Head of caudate nucleus (tissue), 42 donors: ENCODE data around the gene PSRC1.

Experiments used
- DNase-seq, 42 donors: peaks; one replicate each; pipeline versions ENCODE4 v3.0.0 to v3.0.0-alpha.2; 2020 to 2021; ENCODE audit warnings: mixed read lengths in 7 of 42
- intact Hi-C: fragments of 100-400 bp; cut with DNase I; formaldehyde crosslinking; loops from one replicate; pipeline ENCODE4 v1.15.0; 2022

The PSRC1 gene

DNA sequence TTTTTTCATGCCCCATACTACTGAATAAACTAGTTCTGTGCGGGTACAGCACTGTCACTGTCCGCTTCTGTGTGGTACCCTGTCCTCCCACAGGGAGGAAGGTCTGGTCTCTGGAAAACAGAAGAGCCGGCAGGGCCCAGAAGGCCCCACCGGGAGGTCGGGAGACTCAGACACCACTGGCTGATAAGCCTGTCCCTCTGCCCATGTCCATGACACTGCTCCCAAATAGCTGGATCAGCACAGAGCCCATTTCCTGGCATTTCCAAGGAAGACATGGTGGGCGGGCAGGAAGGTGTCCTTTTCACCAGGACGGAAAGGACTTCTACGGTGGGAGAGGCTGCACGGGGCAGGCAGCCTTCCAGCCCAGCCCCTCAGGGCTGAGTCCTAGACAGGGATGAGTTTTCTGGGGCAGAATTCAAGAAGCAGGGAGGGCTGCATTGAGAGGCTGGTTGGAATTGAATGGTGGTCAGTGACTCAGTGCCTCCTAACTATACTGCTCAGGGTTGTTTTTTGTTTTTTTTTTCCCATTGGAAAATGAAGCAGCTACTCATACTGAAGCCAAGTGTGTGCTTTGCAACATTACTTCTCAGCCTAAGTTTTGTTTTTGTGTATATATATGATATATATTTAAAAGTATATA lies 7.1 kb downstream of the PSRC1 start:
- DNase-seq: no peak

DNA sequence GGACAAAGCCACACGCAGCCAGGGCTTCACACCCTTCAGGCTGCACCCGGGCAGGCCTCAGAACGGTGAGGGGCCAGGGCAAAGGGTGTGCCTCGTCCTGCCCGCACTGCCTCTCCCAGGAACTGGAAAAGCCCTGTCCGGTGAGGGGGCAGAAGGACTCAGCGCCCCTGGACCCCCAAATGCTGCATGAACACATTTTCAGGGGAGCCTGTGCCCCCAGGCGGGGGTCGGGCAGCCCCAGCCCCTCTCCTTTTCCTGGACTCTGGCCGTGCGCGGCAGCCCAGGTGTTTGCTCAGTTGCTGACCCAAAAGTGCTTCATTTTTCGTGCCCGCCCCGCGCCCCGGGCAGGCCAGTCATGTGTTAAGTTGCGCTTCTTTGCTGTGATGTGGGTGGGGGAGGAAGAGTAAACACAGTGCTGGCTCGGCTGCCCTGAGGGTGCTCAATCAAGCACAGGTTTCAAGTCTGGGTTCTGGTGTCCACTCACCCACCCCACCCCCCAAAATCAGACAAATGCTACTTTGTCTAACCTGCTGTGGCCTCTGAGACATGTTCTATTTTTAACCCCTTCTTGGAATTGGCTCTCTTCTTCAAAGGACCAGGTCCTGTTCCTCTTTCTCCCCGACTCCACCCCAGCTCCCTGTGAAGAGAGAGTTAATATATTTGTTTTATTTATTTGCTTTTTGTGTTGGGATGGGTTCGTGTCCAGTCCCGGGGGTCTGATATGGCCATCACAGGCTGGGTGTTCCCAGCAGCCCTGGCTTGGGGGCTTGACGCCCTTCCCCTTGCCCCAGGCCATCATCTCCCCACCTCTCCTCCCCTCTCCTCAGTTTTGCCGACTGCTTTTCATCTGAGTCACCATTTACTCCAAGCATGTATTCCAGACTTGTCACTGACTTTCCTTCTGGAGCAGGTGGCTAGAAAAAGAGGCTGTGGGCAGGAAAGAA lies 8.1 kb downstream of the PSRC1 start:
- intact Hi-C loops: loop anchor here (5.0 to 10.0 kb wide), 2 partner anchors 37 to 260 kb away; partner anchors contain the start of gene GPR61
- peak in 4 of 42 donors; percentile 27 to 60 (median 49) for DNase-seq

More for the DNA sequence above, 7.1 kb downstream of the PSRC1 start:
- intact Hi-C loops: loop anchor here (5.0 to 10.0 kb wide), 2 partner anchors 36 to 259 kb away; partner anchors contain the start of gene GPR61

DNA sequence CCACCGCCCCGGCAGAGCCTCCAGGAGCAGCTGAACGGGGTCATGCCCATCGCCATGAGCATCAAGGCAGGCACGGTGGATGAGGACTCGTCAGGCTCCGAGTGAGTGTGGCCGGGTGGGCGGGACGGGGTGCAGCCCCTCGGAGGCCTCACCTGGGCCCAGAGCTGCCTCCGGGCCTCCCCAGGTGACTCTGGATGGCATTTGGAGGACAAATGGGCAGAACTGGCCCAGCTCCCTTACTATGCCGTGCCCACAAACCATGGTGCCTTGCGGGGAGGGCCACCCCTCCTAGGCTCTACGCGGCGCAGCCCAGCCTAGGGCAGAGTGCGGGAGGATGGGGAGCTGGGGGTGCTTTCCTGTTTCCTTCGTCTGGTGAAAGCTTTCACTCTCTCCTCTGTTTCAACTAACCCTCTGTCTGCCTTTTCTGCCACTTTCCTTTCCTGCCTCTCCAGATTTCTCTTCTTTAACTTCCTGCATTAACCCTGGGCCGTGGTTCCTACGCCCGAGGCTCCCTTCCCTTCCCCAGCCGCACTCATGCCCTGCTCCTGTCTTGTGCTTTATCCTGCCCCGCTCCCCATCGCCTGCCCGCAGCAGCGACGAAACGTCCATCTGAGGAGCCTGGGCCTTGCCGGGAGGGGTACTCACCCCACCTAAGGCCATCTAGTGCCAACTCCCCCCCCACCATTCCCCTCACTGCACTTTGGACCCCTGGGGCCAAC lies 9.2 kb downstream of the PSRC1 start:
- intact Hi-C loops: loop anchor here (10.0 kb wide), 1 partner anchor 261 kb away; the partner anchor contains the start of gene GPR61
- DNase-seq: no peak

DNA sequence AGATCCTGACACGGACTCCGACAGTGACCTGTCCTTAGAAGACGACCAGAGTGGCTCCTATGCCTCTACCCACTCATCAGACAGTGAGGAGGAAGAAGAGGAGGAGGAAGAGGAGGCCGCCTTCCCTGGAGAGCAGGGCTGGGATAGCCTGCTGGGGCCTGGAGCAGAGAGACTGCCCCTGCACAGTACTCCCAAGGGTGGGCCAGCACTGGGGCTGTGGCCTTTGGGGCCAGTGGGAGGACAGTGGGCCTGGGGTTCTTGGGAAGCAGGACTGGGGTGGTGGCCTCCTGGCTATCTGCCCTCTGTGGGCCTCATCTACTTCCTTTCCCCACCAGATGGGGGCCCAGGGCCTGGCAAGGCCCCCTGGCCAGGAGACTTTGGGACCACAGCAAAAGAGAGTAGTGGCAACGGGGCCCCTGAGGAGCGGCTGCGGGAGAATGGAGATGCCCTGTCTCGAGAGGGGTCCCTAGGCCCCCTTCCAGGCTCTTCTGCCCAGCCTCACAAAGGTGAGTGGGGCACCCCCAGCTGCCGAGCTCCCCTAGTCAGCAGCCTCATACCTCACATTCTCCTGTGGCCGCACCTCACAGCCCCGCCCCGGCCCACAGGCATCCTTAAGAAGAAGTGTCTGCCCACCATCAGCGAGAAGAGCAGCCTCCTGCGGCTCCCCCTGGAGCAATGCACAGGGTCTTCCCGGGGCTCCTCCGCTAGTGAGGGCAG lies 10.0 kb downstream of the PSRC1 start:
- DNase-seq: no peak

DNA sequence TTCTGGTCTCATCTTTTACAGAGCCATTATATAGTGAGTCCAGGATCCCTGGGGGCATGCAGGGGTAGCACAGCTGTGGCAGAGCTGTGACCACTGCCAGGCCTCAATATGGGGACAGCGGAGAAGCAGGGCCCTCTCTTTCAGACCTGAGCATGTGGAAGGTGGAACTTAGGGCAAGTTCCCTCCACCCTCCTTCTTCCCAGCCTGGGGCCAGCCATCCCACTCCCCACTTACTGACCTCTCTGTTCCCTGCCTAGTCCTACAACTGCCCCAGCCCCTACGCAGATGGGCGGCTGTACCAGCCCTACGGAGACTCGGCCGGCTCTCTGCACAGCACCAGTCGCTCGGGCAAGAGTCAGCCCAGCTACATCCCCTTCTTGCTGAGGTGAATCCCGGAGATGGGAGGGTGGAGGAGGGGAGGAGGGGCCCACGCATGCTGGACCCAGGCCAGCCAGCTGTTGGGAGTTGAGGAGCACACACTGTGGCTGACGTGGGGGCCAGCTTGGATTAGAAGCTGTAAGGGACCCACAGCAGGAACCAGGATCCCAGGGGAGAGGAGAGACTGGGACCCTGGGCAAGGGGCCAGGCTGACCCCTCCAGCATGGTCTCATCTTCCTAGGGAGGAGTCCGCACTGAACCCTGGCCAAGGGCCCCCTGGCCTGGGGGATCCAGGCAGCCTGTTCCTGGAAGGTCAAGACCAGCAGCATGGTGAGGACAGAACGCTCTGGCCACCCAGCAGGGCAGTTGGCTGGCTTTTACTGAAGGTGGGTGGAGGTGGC lies 10.7 kb downstream of the PSRC1 start:
- intact Hi-C loops: loop anchor here (10.0 kb wide), 1 partner anchor 263 kb away; the partner anchor contains the start of gene GPR61
- DNase-seq: peak in 1 of 42 donors; percentile 21

More for the DNA sequence above, 10.0 kb downstream of the PSRC1 start:
- intact Hi-C loops: loop anchor here (10.0 kb wide), 1 partner anchor 262 kb away; the partner anchor contains the start of gene GPR61

DNA sequence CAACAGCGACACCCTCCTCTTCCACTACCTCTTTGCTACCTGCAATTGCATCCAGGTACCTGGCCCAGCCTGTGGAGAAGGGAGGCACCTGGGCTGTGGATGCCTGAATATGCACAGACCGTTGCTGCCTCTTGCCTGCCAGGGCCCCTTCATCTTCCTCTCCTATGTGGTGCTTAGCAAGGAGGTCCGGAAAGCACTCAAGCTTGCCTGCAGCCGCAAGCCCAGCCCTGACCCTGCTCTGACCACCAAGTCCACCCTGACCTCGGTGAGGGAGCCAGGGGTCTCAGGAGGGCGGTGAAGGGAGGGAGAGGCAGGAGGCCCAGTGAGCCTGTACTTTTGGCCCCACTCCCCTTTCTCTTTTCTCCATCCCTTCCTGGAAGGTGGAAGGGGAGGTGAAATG lies 11.5 kb downstream of the PSRC1 start:
- no peak for DNase-seq
- intact Hi-C loops: loop anchor here (10.0 kb wide), 1 partner anchor 263 kb away; the partner anchor contains the start of gene GPR61

DNA sequence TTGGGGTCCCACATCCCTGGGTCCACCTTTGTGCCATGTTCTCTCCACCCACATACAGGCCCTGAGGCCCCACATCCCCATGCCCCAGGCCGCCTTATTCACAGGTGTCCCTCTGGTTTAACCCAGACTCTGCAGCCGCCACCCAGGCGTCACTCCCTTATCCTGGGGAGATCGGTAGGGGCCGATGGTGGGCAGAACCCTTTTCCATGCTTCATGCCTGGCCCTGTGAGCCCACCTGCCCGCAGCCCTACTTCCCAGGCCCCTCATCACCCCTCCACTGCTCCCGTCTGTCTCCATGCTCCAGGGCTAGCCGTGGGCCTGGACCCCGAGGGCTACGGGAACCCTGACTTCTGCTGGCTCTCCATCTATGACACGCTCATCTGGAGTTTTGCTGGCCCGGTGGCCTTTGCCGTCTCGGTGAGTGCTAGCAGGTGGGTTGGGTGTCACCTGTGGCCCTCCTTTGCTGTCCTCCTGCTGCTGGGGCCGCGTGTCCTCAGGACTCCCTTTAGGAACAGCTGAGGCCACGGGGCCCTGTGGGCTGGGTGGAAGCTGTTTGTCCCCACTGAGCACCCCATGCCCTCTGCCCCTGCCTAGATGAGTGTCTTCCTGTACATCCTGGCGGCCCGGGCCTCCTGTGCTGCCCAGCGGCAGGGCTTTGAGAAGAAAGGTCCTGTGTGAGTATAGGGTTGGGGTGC lies 12.2 kb downstream of the PSRC1 start:
- DNase-seq: no peak
- intact Hi-C loops: loop anchor here (10.0 kb wide), 1 partner anchor 264 kb away; the partner anchor contains the start of gene GPR61

DNA sequence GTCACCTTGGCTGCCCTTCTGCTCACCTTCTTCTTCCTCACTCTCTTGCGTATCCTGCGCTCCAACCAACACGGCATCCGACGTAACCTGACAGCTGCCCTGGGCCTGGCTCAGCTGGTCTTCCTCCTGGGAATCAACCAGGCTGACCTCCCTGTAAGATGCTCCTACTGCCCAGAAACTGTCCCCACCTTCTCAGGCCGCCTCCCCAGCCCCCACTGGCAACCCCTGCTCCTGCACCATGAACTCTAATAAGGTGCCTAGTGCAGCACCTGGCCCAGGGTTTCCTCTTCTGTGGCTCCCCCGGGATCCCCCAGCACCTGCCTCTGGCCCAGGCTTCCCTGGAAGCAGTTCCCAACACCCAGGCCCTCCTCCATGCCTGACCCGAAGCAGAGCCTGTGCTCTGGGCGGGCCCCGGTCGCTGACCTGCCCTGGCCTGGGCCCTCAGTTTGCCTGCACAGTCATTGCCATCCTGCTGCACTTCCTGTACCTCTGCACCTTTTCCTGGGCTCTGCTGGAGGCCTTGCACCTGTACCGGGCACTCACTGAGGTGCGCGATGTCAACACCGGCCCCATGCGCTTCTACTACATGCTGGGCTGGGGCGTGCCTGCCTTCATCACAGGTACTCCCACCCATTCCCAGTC lies 12.8 kb downstream of the PSRC1 start:
- intact Hi-C loops: loop anchor here (10.0 kb wide), 3 partner anchors 125 to 265 kb away; partner anchors contain the start of genes ELAPOR1, GPR61 and SORT1

DNA sequence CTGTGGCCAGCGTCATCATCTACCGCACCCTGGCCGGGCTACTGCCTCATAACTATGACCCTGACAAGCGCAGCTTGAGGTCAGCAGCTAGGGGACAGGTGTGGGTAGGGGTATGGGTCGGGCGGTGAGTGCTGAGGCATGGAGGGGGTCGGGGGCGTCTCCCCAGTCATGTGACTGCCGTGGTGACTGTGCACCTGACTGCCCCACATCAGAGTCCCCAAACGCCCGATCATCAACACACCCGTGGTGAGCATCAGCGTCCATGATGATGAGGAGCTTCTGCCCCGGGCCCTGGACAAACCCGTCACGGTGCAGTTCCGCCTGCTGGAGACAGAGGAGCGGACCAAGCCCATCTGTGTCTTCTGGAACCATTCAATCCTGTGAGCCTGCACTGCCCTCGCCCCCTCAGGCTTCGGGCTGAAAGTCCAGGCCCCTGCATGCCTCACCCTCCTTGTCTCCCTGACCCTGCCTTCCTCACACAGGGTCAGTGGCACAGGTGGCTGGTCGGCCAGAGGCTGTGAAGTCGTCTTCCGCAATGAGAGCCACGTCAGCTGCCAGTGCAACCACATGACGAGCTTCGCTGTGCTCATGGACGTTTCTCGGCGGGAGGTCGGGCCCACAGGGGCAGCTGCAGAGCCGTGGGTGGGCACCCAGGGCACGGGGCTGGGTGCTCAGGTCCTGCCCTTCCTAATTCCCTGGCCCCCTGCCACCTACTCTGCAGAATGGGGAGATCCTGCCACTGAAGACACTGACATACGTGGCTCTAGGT lies 13.5 kb downstream of the PSRC1 start:
- intact Hi-C loops: loop anchor here (10.0 kb wide), 2 partner anchors 125 to 155 kb away; partner anchors contain the start of genes ELAPOR1 and SORT1
- DNase-seq: peak in 1 of 42 donors; percentile 29

More for the DNA sequence above, 12.8 kb downstream of the PSRC1 start:
- DNase-seq: no peak

DNA sequence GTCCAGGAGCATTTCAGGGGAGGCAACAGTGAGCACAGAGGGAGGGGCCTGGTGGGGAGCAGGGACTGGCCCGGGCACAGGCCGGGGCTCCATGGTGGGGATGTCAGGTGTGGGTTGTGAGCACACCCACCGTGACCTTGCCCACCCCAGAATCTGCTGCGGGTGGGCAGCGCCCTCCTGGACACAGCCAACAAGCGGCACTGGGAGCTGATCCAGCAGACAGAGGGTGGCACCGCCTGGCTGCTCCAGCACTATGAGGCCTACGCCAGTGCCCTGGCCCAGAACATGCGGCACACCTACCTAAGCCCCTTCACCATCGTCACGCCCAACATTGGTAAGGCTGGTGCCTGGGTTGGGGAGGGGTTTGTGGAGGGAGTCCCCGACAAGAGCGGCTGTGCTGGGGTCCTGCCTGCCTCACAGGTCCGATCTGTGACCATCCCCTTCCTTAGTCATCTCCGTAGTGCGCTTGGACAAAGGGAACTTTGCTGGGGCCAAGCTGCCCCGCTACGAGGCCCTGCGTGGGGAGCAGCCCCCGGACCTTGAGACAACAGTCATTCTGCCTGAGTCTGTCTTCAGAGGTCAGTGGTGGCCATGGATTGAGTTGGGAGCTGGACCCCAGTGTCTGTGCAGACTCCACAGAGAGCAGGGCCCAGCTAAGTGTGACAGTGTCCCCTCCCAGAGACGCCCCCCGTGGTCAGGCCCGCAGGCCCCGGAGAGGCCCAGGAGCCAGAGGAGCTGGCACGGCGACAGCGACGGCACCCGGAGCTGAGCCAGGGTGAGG lies 14.3 kb downstream of the PSRC1 start:
- peak in 3 of 42 donors; percentile 52 to 64 (median 52) for DNase-seq
- intact Hi-C loops: loop anchor here (10.0 kb wide), 2 partner anchors 126 to 154 kb away; partner anchors contain the start of genes ELAPOR1 and SORT1

DNA sequence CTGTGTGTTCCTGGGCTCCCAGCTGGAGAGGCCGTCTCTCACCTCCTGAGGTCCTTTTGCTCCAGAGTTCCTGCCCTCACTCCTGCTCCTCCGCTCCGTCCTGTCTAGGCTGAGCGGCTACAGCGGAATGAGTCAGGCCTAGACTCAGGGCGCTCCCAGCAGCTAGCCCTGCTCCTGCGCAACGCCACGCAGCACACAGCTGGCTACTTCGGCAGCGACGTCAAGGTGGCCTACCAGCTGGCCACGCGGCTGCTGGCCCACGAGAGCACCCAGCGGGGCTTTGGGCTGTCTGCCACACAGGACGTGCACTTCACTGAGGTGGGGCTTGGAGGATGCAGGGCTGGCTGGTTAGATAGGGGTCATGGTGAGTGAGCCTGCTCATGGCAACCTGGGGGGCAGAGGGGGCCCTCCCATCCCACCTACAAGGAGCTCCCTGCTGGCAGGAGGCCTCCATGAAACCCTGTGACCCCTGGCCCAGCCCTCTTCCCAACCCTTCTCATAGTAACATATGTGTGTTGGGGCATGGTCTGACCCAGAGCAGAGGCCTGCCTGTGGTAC lies 15.1 kb downstream of the PSRC1 start:
- intact Hi-C loops: loop anchor here (10.0 kb wide), 2 partner anchors 127 to 153 kb away; partner anchors contain the start of genes ELAPOR1 and SORT1

DNA sequence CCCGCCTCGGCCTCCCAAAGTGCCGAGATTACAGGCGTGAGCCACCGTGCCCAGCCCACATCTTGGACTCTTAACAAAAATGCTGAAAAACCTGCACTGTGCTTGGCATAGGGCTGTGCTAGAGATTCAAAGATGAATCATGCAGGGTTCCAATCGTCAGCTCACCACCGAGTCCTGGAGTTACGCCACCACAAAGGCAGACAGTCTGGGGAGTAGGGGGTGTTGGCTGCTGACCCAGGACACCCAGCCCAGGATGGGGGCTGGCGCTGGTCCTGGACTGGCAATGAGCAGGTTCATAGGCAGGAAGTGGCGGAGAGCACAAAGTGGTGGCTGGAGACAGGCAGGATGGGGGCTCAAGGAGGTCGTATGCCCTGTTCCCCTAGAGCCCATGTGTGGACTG lies 16.0 kb downstream of the PSRC1 start:
- no peak for DNase-seq
- intact Hi-C loops: loop anchor here (10.0 kb wide), 2 partner anchors 128 to 152 kb away; partner anchors contain the start of genes ELAPOR1 and SORT1

More for the DNA sequence above, 15.1 kb downstream of the PSRC1 start:
- peak in 1 of 42 donors; percentile 24 for DNase-seq

DNA sequence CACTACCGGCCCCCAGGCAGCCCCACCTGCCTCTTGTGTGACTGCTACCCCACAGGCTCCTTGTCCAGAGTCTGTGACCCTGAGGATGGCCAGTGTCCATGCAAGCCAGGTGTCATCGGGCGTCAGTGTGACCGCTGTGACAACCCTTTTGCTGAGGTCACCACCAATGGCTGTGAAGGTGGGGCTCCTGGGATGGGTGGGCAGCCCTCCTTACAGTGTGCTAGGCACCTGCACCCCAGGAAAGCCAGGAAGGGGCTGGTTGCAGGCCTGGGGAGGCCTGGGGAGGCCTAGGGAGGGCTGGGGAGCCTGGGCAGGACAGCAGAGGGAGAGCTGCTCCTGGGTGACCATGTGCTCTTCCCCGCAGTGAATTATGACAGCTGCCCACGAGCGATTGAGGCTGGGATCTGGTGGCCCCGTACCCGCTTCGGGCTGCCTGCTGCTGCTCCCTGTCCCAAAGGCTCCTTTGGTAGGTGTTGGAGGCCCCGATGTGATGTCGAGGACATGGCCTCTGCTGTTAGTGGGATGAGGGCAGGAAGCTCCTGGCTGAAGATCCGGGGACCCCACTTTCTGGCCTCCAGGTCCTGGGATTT lies 17.1 kb downstream of the PSRC1 start:
- peak in 1 of 42 donors; percentile 17 for DNase-seq
- intact Hi-C loops: loop anchor here (10.0 kb wide), 2 partner anchors 129 to 151 kb away; partner anchors contain the start of genes ELAPOR1 and SORT1
